NCI-H146 treated with DMSO at 0.1 percent for 48 hours (cell line): Measurements from ENCODE around the gene TEX13D.
A peak's percentile ranks its signal among the peaks of the same experiment; 100 is the strongest.

ENCODE experiments used
- DNase-seq: peaks from one replicate; lab custom pipeline; 2025; ENCODE audit not compliant: unreplicated experiment; lab: John Stamatoyannopoulos, UW

TEX13D gene

GRCh38 chrX:124348182-124348581, 15.7 kb downstream of the TEX13D start:
- DNase-seq, result no peak

DNA sequence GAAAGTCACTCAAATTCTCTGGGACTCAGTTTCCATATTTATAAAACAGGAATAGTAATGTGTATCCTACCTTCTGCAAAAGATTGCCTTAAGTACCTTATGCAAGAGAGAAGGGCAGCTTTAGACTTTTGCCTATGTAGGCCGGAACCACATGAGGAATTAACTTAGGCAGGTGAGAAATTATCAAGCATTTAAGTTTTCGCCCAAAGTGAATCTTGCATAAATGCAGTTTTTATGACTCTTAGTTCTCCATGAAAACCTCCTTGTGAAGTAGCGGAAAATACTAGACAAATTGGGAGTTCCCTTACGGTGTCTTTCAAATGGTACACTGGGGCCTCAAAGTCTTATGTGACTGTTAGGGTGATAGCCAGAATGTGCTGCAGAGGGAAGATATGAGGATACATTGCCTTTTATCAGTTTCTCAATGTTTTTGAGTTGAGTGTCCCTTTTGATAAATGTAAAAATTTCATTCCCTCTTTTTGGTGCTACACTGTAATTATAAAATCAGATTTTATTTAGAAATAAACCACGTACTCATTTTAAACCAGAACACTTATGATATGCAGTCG, 16.5 kb downstream of the TEX13D start:
- no peak for DNase-seq

DNA sequence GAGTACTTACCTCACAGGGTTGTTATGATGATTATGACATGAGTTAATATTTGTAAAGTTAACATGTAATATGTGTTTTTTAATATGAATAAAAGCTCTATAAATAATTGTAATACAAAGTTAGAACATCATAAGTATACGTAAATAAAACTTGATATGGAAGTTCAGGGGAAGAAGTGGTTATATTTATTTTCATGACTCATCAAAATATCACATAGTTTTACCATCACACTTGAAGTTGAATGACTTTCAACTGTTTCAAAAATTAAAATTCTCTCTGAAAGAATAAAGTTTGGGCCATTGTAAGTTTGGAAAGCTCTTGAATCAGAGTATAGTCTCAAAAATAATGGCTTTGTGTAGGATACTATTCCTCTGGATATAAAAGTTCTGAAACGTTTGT, 22.2 kb downstream of the TEX13D start:
- DNase-seq, result peak; percentile 23

DNA sequence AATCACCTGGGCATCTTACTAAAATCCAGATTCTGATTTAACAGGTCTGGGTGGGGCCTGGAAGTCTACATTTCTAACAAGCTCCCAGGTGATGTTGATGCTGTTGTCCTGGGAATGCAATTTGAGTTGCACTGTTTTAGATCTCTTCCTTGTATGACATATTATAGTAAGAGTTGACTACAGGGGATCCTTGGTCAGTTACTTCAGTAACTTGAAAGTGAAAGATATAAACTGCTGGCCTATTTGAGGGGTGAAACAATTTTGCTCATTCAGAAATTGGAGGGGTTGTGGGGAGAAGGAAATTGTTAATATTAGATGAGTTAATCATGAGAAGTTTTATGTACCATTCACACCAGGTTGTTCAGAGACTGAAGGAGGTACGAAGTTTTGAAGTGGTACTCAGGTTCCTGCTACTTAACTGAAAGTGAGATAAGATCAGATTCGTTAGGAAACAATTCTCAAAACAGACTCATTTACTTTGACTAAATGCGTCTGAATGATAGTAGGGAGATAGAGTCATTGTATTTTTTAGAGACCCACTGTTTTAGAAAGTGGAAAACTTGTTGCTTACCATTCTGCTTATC, 26.4 kb downstream of the TEX13D start:
- DNase-seq, result no peak

GRCh38 chrX:124362072-124362471, 29.6 kb downstream of the TEX13D start:
- no peak for DNase-seq

GRCh38 chrX:124362761-124363160, 30.3 kb downstream of the TEX13D start:
- DNase-seq, result no peak

DNA sequence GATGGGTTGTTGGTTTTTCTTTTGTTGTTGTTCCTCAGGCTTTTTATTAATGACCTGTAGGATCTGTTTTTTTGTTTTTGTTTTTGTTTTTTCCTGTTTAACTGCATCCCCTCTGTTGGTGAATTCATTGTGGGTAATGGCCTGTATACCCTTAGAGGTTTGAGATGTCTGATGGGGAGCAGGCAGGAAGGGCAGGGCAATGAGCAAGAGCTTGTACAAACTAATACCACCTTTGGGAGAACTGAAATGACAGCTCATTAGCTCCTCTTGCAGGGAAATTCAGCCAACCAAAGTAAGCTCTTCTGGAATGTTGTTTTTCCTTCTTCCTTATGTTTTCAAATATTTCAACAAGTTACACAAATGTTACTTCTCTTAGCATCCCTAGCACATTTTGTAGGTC, 37.3 kb downstream of the TEX13D start:
- no peak for DNase-seq

GRCh38 chrX:124373348-124373747, 40.9 kb downstream of the TEX13D start:
- DNase-seq, result no peak

DNA sequence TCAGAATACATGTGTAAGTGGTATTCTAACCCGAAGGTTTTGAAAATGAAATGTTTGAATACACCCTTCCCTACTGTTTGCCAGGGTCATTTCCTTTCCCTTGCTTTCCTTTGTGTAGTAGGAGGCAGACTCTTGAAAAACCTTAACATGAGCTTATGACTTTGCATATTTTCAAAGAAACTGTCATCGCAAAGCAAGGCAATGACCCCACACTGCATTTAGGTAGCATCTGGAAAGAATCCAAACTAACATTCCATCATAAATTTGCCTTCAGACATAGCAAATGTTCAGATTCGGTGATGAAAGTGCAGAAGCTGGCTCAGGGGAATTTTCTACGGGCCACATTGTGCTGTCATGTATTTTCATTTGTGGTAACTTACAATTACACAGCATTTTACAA, 46.2 kb downstream of the TEX13D start:
- no peak for DNase-seq

- no peak for DNase-seq
Measured at GRCh38 chrX:124383354-124383753, 50.9 kb downstream of the TEX13D start.

- no peak for DNase-seq
Measured at GRCh38 chrX:124386401-124386800, 53.9 kb downstream of the TEX13D start.
